SIG-M5 treated with dmso at 0.1 percent for 504 hours (cell line): Measurements from ENCODE around the gene HOXB2.

Source experiments
- DNase-seq: peaks from one replicate; lab custom pipeline; 2025; ENCODE audit not compliant: unreplicated experiment; lab: John Stamatoyannopoulos, UW

Gene HOXB2

GRCh38 chr17:48494335-48494734 lies 50.6 kb downstream of the HOXB2 start:
- DNase-seq, result no peak
